DND-41 (cell line): ENCODE data around the gene MLH1.
"Not testable (repeated sequence)": the region's sequence is repeated elsewhere in the genome, so short reads cannot be mapped to it uniquely, and the experiment has no call there.

Source experiments
- ATAC-seq: fragments of 200-7000 bp; cut with Tn5 transposase; 3 replicates; pipeline ENCODE4 v1.9.1; 2021; ENCODE audit warnings: low read depth; ENCODE audit not compliant: insufficient read depth
- DNase-seq: peaks from one replicate; pipeline ENCODE4 v3.0.0-alpha.2; 2020
- H2AFZ ChIP-seq: 2 replicates; pipeline ENCODE4 v1.6.0; 2012; ENCODE audit warnings: low read depth, low read length
- H3K27ac ChIP-seq: 2 replicates; pipeline ENCODE4 v1.5.1; 2012; ENCODE audit warnings: low read length, inconsistent platforms
- H3K27me3 ChIP-seq: fragments of 200-600 bp; sonication (generic); 2 replicates; pipeline ENCODE4 v1.6.0; 2012; ENCODE audit warnings: low read length, mild to moderate bottlenecking, inconsistent platforms; ENCODE audit not compliant: insufficient read depth, poor library complexity
- H3K36me3 ChIP-seq: 2 replicates; pipeline ENCODE4 v1.5.1; 2012; ENCODE audit warnings: low read length, inconsistent platforms; ENCODE audit not compliant: insufficient read depth
- H3K4me1 ChIP-seq: 2 replicates; pipeline ENCODE4 v1.5.1; 2012; ENCODE audit warnings: mild to moderate bottlenecking, low read length; ENCODE audit not compliant: insufficient read depth
- H3K4me2 ChIP-seq: 2 replicates; pipeline ENCODE4 v1.6.0; 2012; ENCODE audit warnings: mild to moderate bottlenecking, moderate library complexity, low read length, inconsistent platforms; ENCODE audit not compliant: insufficient read depth
- H3K4me3 ChIP-seq, 2 experiments: fragments of 200-600 bp in 1 of 2; shearing (Covaris generic) in 1 of 2; 2 replicates each; pipeline ENCODE4 v1.5.1; 2012 to 2016; ENCODE audit warnings: inconsistent platforms in 2 of 2, low read length in 2 of 2, mild to moderate bottlenecking in 2 of 2, low read depth in 1 of 2, moderate library complexity in 1 of 2
- H3K79me2 ChIP-seq: 2 replicates; pipeline ENCODE4 v1.6.0; 2012; ENCODE audit warnings: low read length, inconsistent platforms; ENCODE audit not compliant: insufficient read depth
- H3K9ac ChIP-seq: 2 replicates; pipeline ENCODE4 v1.6.0; 2012; ENCODE audit warnings: low read depth, mild to moderate bottlenecking, inconsistent platforms, low read length, moderate library complexity
- H3K9me3 ChIP-seq: 2 replicates; pipeline ENCODE4 v1.5.1; 2012; ENCODE audit warnings: low read length, moderate library complexity, mild to moderate bottlenecking, inconsistent platforms; ENCODE audit not compliant: insufficient read depth, severe bottlenecking
- H4K20me1 ChIP-seq: 2 replicates; pipeline ENCODE4 v1.6.0; 2012; ENCODE audit warnings: low read length; ENCODE audit not compliant: insufficient read depth
- EZH2 ChIP-seq: IDR thresholded peaks from 3 replicates; pipeline ENCODE4 v1.6.1; 2012; ENCODE audit warnings: borderline replicate concordance, low read depth, mild to moderate bottlenecking, moderate library complexity, low read length, inconsistent platforms; ENCODE audit not compliant: severe bottlenecking
- TF ChIP-seq, protein P1 (sequence below): IDR thresholded peaks from 2 replicates; pipeline ENCODE4 v1.5.1; 2012; ENCODE audit warnings: borderline replicate concordance, low read length, moderate library complexity, mild to moderate bottlenecking; ENCODE audit not compliant: poor library complexity, severe bottlenecking; ENCODE audit errors: extremely low read depth

The MLH1 gene

DNA sequence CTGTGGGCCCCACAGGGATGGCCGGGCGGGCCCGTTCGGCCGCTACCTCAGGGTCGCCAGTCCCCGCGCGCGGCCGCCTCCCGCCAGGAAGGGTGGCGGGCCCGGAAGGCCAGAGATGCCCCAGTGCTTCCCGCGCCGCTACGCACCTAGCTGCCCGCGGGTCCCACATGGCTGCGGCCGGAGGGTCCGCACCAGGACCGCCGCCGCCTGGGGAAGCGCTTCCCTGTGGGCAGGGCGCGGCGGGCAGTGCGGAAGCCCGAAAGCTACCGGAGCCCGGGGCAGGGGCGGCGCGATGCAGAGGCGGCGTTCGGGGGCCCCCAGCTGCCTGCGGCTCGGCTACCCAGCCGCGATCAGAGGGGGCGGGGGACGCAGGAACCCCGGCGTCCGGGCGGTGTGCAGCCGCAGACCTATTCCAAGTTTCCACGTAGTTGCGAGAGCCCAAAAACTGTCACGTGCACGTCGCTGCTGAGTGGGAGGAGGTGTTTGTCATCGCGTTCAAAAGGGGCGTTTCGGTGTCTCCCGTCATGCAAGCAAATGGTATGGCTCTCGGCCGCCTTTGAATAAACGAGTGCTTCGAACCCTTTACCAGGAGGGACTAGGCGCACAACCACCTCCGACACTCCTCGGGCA lies 48.6 kb upstream of the MLH1 start, which contains the start of gene TRANK1:
TRANK1 (minus strand) TSS at position 414 of the 630 bp plus-strand sequence; CDS start at position 169, 245 bp downstream.
- no peaks in the 10 kb centered on the region for H4K20me1 ChIP-seq
- no peaks in the 10 kb centered on the region for H3K79me2 ChIP-seq
- no peak within 1 kb of the TSS for H3K27ac ChIP-seq
- H2AFZ ChIP-seq = peak within 1 kb of the TSS; percentile 72
- H3K4me2 ChIP-seq = peak within 1 kb of the TSS; percentile 69
- DNase-seq = peak; percentile 77
- peak within 1 kb of the TSS; percentile 69 for H3K9ac ChIP-seq
- TF ChIP-seq, protein P1, sequence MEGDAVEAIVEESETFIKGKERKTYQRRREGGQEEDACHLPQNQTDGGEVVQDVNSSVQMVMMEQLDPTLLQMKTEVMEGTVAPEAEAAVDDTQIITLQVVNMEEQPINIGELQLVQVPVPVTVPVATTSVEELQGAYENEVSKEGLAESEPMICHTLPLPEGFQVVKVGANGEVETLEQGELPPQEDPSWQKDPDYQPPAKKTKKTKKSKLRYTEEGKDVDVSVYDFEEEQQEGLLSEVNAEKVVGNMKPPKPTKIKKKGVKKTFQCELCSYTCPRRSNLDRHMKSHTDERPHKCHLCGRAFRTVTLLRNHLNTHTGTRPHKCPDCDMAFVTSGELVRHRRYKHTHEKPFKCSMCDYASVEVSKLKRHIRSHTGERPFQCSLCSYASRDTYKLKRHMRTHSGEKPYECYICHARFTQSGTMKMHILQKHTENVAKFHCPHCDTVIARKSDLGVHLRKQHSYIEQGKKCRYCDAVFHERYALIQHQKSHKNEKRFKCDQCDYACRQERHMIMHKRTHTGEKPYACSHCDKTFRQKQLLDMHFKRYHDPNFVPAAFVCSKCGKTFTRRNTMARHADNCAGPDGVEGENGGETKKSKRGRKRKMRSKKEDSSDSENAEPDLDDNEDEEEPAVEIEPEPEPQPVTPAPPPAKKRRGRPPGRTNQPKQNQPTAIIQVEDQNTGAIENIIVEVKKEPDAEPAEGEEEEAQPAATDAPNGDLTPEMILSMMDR = no peak
- H3K4me3 ChIP-seq = peak within 1 kb of the TSS; percentile 21 to 61; a peak in 3 of 4 replicates
- peaks cover 28% of the 10 kb centered on the region for H3K9me3 ChIP-seq
- ATAC-seq = peak; percentile 87
- no peaks in the 10 kb centered on the region for H3K27me3 ChIP-seq
- H3K4me1 ChIP-seq = peaks cover 15% of the 10 kb centered on the region
- no peaks in the 10 kb centered on the region for H3K36me3 ChIP-seq

DNA sequence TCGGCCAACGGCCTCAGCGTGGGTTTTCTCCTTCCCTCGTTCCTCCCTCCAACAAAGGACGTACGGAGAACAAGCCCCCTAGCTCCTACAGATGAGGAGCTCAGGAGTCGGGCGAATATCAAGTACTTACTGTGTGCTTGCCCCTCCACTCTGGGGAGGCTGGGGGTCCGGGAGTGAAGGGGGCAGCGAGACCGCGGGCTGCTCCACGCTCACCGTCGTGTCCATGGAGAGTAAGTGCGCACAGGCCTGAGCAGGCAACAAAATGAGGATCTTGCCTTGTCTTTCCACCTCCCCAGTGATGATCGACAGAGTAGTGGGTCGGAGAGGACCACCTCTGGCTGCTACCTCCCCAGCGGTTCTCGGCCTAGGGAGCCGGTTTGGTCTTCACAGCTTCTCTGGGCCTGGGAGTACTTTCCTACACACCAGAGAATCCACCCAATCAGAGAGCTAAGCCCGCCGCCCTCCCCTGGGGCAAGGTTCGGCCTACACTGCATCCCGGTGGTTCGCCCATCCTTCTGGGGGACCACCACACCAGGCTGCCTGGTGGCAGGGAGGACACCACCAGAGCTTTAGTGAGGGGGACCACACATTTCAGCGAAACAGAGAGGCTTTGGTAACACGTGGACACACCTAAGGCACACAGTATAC lies 47.9 kb upstream of the MLH1 start:
- no peaks in the 10 kb centered on the region for H3K27me3 ChIP-seq
- no peaks in the 10 kb centered on the region for H4K20me1 ChIP-seq
- peak overlapping the region in 1 of 2 experiments; percentile 61; a peak in 2 of 4 replicates for H3K4me3 ChIP-seq
- no peaks in the 10 kb centered on the region for H3K36me3 ChIP-seq
- no peak for DNase-seq
- ATAC-seq = no peak
- no peak overlapping the region for H3K27ac ChIP-seq
- TF ChIP-seq, protein P1 = no peak
- TF ChIP-seq EZH2 = no peak
- peaks cover 15% of the 10 kb centered on the region for H3K4me1 ChIP-seq
- peak overlapping the region; percentile 72 for H2AFZ ChIP-seq
- H3K4me2 ChIP-seq = peak overlapping the region; percentile 69
- H3K9me3 ChIP-seq = peaks cover 28% of the 10 kb centered on the region
- no peak overlapping the region for H3K9ac ChIP-seq
- H3K79me2 ChIP-seq = no peaks in the 10 kb centered on the region

DNA sequence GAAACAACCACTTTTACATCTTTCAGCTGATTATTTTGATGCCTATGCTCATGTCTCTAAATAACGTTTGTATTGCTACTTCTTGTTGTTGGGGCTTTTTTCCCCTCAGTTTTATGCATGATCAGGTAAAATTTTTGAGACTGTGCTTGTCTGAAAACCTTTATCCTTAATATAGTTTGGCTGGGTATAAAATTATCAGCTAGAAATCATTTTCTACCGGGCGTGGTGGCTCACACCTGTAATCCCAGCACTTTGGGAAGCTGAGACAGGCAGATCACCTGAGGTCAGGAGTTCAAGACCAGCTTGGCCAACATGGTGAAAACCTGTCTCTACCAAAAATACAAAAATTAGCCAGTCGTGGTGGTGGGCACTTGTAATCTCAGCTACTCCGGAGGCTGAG lies 45.5 kb upstream of the MLH1 start:
- not testable (repeated sequence) for H2AFZ ChIP-seq, H3K36me3 ChIP-seq, H3K4me3 ChIP-seq, H3K9ac ChIP-seq, H3K4me2 ChIP-seq, ATAC-seq, DNase-seq, H3K27me3 ChIP-seq, H4K20me1 ChIP-seq, H3K79me2 ChIP-seq, H3K27ac ChIP-seq
- H3K9me3 ChIP-seq = peaks cover 28% of the 10 kb centered on the region
- H3K4me1 ChIP-seq = peaks cover 15% of the 10 kb centered on the region

DNA sequence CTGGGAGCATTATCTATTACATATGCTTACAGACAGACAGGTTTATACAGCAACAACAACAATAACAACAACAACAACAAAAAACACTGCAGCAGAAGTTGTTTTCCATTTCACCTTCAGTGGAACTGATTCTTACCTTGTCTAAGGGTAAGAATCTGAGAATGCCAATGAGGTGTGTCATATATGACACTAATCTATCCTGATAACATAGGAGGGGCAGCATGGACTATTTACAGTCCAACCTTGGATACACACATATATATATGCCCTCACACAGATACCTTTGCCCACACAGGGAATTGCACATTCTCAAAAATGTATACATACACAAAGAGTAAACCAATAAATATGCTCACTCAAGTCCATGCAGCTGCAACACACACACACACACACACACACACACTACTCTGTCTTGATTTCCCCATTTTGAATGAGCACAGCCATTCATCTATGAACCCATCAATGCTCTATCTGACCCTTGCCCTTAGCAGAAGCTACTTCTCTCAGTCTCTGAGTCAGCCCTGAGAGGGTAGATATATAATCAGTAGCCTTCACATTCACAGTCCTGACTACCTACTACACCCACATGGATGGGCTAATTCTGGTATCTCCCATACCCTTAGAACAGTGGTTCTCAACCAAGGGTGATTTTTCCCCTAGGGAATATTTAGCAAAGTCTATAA lies 38.7 kb upstream of the MLH1 start:
- DNase-seq = no peak

More for the DNA sequence above, 38.7 kb upstream of the MLH1 start:
- no peak overlapping the region for H3K27ac ChIP-seq
- no peak overlapping the region for H3K9ac ChIP-seq
- H3K4me1 ChIP-seq = peaks cover 15% of the 10 kb centered on the region; the same call in 1 of the 2 replicates
- ATAC-seq = no peak
- H3K79me2 ChIP-seq = no peaks in the 10 kb centered on the region
- no peaks in the 10 kb centered on the region for H4K20me1 ChIP-seq
- no peak overlapping the region for H2AFZ ChIP-seq
- TF ChIP-seq EZH2 = no peak
- TF ChIP-seq, protein P1 = no peak
- no peaks in the 10 kb centered on the region for H3K27me3 ChIP-seq
- H3K36me3 ChIP-seq = no peaks in the 10 kb centered on the region
- H3K4me2 ChIP-seq = no peak overlapping the region
- H3K9me3 ChIP-seq = peaks cover under 1% of the 10 kb centered on the region
- H3K4me3 ChIP-seq = no peak overlapping the region
